Activated CD8-positive, alpha-beta T cell treated with anti-CD3 and anti-CD28 coated beads, Interleukin-2, amount 10 ng/mL, durations not matched to agents 7 days and 5 days (primary cell): ENCODE measurements around the gene RRAGC. TPM values are rescaled to one million over a fixed set of nuclear protein-coding genes. Genes with fewer than 3 reads are reported as not detected.

ENCODE experiments used
- ATAC-seq: fragments of 150-1000 bp; cut with Tn5 transposase; one replicate; pipeline ENCODE4 v1.10.0; 2021; ENCODE audit warnings: moderate library complexity
- CTCF ChIA-PET: fragments of 350-600 bp; sonication (Branson Sonifier 250); formaldehyde crosslinking; loops from one replicate; lab custom pipeline; 2021; ENCODE audit warnings: antibody characterized with exemption; lab: Charles Lee
- POLR2A ChIA-PET: fragments of 350-600 bp; sonication (Branson Sonifier 250); formaldehyde crosslinking; loops from one replicate; lab custom pipeline; 2021; ENCODE audit warnings: antibody characterized with exemption; lab: Charles Lee
- DNase-seq: peaks from one replicate; pipeline ENCODE4 v3.0.0-alpha.2; 2020
- H3K27ac Mint-ChIP-seq: one replicate; pipeline ENCODE4 v1.8.0; 2021; ENCODE audit warnings: mild to moderate bottlenecking, mixed read lengths
- H3K27me3 Mint-ChIP-seq: one replicate; pipeline ENCODE4 v1.8.0; 2021; ENCODE audit warnings: low read depth, mixed read lengths
- H3K36me3 Mint-ChIP-seq: one replicate; pipeline ENCODE4 v1.8.0; 2021; ENCODE audit warnings: low read depth, mixed read lengths
- H3K4me1 Mint-ChIP-seq: one replicate; pipeline ENCODE4 v1.8.0; 2021; ENCODE audit warnings: low read depth, mixed read lengths
- H3K4me3 Mint-ChIP-seq: one replicate; pipeline ENCODE4 v1.8.0; 2021; ENCODE audit warnings: mild to moderate bottlenecking, mixed read lengths
- H3K9me3 Mint-ChIP-seq: one replicate; pipeline ENCODE4 v1.8.0; 2022; ENCODE audit warnings: mixed read lengths; ENCODE audit not compliant: insufficient read depth
- total RNA-seq, 2 experiments: library from RNA; stranded (reverse); gene quantifications; one replicate each; pipeline ENCODE4 v1.2.3, GENCODE V29; 2021

Gene RRAGC
- total RNA-seq, 2 experiments from 2014 or later: 14.3 to 14.9 TPM

DNA sequence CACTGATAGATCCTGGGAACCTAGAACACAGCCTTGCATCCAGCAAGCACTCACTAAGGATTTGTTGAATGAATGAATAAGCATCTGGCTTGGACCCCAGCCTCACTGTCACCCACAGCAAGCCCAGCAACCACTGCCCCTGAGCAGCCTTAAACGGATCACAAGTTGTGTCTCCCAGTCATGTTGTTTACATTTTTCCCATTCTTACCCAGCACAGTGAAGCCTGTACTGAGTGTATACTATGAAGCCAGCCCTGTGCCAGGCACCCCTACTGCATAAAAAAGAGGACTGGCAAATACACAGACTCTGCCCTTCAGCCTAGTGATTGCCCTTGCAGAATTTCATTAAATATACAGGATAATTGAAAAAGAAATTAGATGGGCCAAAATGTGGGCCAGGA, 30.2 kb downstream of the RRAGC start:
- no peak for DNase-seq
- Mint-ChIP-seq H3K36me3 (no peaks in the 10 kb centered on the region), H3K27ac (no peak overlapping the region), H3K27me3 (peaks cover 41% of the 10 kb centered on the region), H3K4me1 (no peaks in the 10 kb centered on the region), H3K9me3 (no peaks in the 10 kb centered on the region), H3K4me3 (no peak overlapping the region)
- ChIA-PET POLR2A (no interaction called here), CTCF (interaction anchor here (0.8 to 1.2 kb wide), 2 partner anchors 10 kb away, joined by 3 to 4 read pairs; no protein-coding TSS in a partner anchor)
- no peak for ATAC-seq

DNA sequence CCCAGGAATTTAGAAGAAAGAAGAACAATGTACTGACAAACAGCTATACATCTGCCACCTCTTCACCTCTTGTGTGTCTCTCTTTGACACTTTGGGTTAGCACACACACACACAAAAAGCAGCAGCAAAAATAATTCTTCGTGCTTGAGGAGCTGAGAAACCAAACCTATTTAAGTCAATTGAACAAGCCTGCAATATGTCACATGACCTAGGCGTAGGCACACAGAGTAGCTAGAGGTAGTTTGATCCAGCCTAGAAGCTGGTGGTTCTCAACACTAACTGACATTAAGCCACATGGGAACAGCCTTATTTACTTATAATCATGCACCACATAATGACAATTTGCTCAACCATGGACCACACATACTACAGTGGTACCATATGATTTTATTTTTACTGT, 32.3 kb downstream of the RRAGC start:
- H3K4me1 Mint-ChIP-seq: no peaks in the 10 kb centered on the region
- no peaks in the 10 kb centered on the region for H3K9me3 Mint-ChIP-seq
- ChIA-PET CTCF (interaction anchor here (1.5 kb wide), 1 partner anchor 8 kb away, joined by 7 read pairs; no protein-coding TSS in a partner anchor), POLR2A (no interaction called here)
- ATAC-seq (no peak), DNase-seq (no peak)
- no peaks in the 10 kb centered on the region for H3K36me3 Mint-ChIP-seq
- H3K4me3 Mint-ChIP-seq: no peak overlapping the region
- H3K27me3 Mint-ChIP-seq: peaks cover 39% of the 10 kb centered on the region
- H3K27ac Mint-ChIP-seq: no peak overlapping the region

DNA sequence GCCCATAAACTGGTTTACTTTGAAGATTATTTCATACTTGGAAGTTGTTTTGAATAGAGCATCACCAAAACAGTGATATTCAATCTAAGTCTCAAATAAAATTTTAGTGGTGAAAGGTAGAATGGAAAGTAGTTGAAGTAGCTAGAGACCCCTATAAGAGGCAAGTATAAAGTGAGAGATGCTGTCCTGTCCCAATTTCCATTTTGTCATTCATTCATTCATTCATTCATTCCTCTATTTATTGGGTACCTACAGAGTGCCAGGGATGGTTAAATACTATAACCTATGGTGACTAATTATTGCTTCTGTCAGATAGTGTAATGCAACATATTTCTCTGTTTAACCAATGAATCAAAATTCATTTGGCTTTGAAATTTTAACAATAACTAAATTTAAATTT, 32.7 kb downstream of the RRAGC start:
- Mint-ChIP-seq H3K9me3 (no peaks in the 10 kb centered on the region), H3K4me3 (no peak overlapping the region), H3K27ac (no peak overlapping the region), H3K27me3 (peaks cover 39% of the 10 kb centered on the region), H3K36me3 (no peaks in the 10 kb centered on the region), H3K4me1 (no peaks in the 10 kb centered on the region)
- CTCF ChIA-PET: interaction anchor here (1.5 kb wide), 1 partner anchor 8 kb away, joined by 7 read pairs; no protein-coding TSS in a partner anchor
- no peak for DNase-seq
- no peak for ATAC-seq
- POLR2A ChIA-PET: no interaction called here

DNA sequence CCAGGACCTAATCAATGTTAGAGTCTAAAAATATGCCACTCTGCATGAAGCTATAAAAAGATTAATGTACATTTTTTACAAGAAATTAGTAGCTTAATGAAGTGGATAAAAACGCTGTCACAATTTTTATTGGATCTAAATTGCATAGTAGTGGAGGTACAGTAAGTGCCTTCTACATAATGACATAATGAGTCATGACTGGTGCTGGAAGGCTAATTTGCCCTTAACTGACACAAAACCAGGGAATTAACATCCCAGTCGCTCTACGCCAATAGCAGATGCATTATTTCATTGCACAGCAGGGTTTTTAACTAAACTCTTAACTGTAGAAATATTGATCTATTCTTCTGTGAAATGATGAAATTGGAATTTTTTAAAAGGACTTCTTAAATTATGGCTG, 33.3 kb downstream of the RRAGC start:
- Mint-ChIP-seq H3K27ac (no peak overlapping the region), H3K4me1 (no peaks in the 10 kb centered on the region), H3K9me3 (no peaks in the 10 kb centered on the region), H3K36me3 (no peaks in the 10 kb centered on the region), H3K27me3 (peaks cover 42% of the 10 kb centered on the region), H3K4me3 (no peak overlapping the region)
- no peak for DNase-seq
- ChIA-PET CTCF (interaction anchor here (1.5 kb wide), 1 partner anchor 7 kb away, joined by 7 read pairs; no protein-coding TSS in a partner anchor), POLR2A (no interaction called here)
- ATAC-seq: no peak

DNA sequence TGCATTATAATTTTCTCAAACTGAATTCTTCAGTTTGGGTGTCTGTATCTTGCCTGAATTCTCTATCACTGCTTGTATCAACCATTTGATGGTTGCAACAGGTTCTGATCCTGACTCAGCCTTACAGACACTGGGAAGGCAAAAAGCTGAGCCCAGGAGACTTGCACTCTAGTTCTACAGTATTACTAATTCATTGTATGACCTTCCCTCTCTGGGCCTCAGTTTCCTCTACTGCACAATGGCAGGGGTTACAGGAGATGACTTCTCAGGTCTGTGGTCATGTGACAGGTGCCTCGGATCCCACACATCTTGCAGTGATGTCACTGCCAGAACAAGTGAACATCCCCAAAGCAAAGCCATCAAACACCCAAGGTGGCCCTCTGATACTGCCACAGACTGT, 38.7 kb downstream of the RRAGC start:
- Mint-ChIP-seq H3K9me3 (no peaks in the 10 kb centered on the region), H3K27me3 (peaks cover 53% of the 10 kb centered on the region), H3K4me1 (peaks cover under 1% of the 10 kb centered on the region), H3K4me3 (no peak overlapping the region), H3K36me3 (no peaks in the 10 kb centered on the region), H3K27ac (no peak overlapping the region)
- POLR2A ChIA-PET: no interaction called here
- CTCF ChIA-PET: interaction anchor here (1.1 kb wide), 1 partner anchor 271 kb away, joined by 3 read pairs; no protein-coding TSS in a partner anchor
- DNase-seq: no peak
- ATAC-seq: no peak

DNA sequence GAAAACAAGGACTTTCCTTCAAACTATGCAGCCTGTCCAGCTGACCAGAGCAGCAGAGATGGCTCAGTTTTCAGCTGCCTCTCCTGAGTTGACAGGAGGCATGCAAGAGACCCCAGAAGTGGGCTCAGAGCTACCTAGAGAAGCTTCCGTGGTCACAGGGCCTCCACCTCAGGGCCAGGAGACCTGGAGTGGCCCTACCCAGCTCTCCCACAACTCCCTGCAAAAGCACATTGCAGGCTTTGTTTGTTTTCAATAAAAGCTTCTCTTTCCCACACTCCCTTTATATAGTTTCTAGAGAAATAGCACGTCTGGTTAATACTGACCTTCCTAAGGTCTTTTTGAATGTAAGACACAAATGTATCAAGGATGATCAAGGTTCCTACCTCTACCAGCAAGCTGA, 40.1 kb downstream of the RRAGC start:
- no peak for ATAC-seq
- Mint-ChIP-seq H3K4me1 (peaks cover 5% of the 10 kb centered on the region), H3K4me3 (no peak overlapping the region), H3K36me3 (no peaks in the 10 kb centered on the region), H3K27ac (no peak overlapping the region), H3K27me3 (peaks cover 53% of the 10 kb centered on the region), H3K9me3 (no peaks in the 10 kb centered on the region)
- ChIA-PET POLR2A (interaction anchor here (0.6 kb wide), 1 partner anchor 165 kb away, joined by 3 read pairs; no protein-coding TSS in a partner anchor), CTCF (interaction anchor here (0.8 to 1.8 kb wide), 9 partner anchors 8 to 273 kb away, joined by 3 to 7 read pairs (median 4); no protein-coding TSS in a partner anchor)
- no peak for DNase-seq

DNA sequence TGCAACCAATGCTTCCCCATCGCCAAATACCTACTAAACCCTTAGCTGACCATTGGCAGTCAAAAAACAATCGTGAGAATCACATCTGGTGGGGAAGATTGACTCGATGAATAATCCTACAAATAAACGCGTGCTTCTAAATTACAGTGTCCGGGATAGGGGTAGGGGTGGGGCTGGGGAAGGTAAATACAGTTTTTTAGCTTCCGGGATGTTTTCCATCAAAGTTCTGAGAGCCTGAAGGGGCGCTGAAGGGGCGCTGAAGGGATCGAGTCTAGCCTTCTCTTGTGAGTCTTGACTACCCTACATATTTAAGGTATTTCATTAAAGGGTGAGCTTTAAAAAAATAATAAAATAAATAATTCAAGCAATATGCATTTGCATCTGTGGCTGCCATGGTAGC, 40.5 kb downstream of the RRAGC start:
- H3K4me3 Mint-ChIP-seq: no peak overlapping the region
- POLR2A ChIA-PET: interaction anchor here (0.6 kb wide), 1 partner anchor 164 kb away, joined by 3 read pairs; no protein-coding TSS in a partner anchor
- ATAC-seq (no peak), DNase-seq (no peak)
- CTCF ChIA-PET: interaction anchor here (0.8 to 1.8 kb wide), 9 partner anchors 8 to 273 kb away, joined by 3 to 7 read pairs (median 4); no protein-coding TSS in a partner anchor
- no peaks in the 10 kb centered on the region for H3K9me3 Mint-ChIP-seq
- H3K36me3 Mint-ChIP-seq: no peaks in the 10 kb centered on the region
- peaks cover 53% of the 10 kb centered on the region for H3K27me3 Mint-ChIP-seq
- H3K27ac Mint-ChIP-seq: no peak overlapping the region
- peaks cover 5% of the 10 kb centered on the region for H3K4me1 Mint-ChIP-seq

DNA sequence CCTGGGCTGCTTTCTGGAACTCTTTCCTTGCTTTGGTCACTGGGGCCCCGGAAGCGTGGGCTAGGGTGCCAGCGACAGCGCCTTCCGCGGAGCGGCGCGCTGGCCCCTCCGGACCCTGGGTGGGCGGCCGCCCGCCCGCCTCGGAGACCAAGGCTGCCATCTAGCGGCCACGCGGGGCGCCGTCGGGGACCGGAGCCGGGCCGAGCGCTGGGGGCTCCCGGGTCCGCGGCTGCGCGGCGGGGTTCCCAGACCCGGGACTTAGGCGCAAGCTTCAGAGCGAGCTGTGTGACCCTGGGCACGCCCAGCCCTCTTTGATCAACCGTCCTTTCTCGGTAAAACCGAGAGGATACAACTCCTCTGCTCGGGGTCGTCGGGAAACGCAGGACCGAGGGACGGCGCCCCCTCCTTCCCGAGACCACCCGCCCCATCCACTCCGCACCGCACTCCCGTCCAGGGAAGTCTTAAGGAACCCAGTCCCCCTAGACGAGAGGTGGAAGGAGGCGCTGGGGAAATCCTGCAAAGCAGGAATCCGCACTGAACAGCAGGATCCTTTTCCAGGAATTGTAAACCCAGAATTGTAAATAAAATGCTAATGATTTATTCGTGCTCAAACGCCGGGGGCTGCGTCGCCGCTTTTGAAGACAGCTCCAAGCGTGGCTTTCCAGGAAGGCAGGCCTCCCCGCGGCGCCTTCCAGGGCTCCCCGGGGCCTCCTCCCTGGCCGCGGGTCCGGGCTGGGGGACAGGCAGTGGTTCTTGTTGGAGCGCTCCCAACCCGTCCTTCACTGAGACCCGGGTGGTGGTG, 41.2 kb downstream of the RRAGC start:
- CTCF ChIA-PET: interaction anchor here (0.8 to 1.8 kb wide), 8 partner anchors 9 to 62 kb away, joined by 3 to 7 read pairs (median 4); no protein-coding TSS in a partner anchor
- H3K9me3 Mint-ChIP-seq: no peaks in the 10 kb centered on the region
- no peaks in the 10 kb centered on the region for H3K36me3 Mint-ChIP-seq
- peak; percentile 43 for DNase-seq
- peaks cover 5% of the 10 kb centered on the region for H3K4me1 Mint-ChIP-seq
- no peak overlapping the region for H3K4me3 Mint-ChIP-seq
- no peak overlapping the region for H3K27ac Mint-ChIP-seq
- peak; percentile 71 for ATAC-seq
- peaks cover 54% of the 10 kb centered on the region for H3K27me3 Mint-ChIP-seq
- POLR2A ChIA-PET: no interaction called here

DNA sequence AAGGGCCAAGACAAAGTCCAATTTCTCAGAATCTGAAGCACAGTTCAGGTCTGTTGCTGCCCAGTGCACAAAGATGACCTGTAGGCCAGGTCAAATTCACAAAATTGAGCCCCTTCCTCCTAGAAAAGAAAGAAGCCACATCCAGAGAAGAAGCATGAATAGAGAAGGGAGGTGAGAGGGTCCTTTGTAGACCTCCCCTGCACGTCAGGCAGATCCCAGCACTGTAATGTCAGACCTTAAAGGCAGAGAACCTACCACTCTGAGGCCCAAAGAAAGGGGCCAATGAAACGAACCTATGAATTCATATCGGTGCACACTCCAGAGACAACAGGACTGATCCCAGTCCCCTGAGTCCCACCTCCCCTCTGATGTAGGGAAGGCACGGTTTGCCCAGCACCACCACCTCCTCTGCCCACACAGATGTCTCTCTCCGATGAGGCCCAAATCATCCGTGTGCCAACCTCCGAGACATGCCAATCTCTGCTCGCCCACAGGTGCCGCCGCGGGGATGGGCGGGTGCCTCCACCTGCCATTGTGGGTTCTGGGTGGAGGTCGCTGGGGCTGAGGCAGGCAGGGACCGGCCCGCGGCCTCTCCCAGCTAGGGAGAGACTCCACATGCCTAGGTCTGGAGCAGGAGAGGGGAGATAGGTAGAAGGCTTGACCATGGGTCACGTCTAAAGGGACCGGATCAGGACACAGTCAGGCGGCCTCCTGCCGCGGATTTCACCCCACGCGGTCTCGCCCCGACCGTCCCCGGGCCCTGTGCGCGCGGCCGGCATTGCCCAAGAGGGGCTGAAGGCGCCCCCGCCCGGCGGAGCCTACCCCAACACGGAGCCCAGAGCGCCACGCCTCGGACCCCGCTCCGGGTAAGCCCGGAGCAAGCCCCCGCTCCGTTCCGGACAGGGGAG, 42.1 kb downstream of the RRAGC start:
- Mint-ChIP-seq H3K27me3 (peaks cover 54% of the 10 kb centered on the region), H3K4me1 (peaks cover 5% of the 10 kb centered on the region), H3K4me3 (no peak overlapping the region), H3K9me3 (no peaks in the 10 kb centered on the region), H3K27ac (peak overlapping the region; percentile 14), H3K36me3 (no peaks in the 10 kb centered on the region)
- POLR2A ChIA-PET: no interaction called here
- CTCF ChIA-PET: interaction anchor here (1.5 kb wide), 1 partner anchor 20 kb away, joined by 5 read pairs; no protein-coding TSS in a partner anchor
- DNase-seq (no peak), ATAC-seq (peak; percentile 36)

DNA sequence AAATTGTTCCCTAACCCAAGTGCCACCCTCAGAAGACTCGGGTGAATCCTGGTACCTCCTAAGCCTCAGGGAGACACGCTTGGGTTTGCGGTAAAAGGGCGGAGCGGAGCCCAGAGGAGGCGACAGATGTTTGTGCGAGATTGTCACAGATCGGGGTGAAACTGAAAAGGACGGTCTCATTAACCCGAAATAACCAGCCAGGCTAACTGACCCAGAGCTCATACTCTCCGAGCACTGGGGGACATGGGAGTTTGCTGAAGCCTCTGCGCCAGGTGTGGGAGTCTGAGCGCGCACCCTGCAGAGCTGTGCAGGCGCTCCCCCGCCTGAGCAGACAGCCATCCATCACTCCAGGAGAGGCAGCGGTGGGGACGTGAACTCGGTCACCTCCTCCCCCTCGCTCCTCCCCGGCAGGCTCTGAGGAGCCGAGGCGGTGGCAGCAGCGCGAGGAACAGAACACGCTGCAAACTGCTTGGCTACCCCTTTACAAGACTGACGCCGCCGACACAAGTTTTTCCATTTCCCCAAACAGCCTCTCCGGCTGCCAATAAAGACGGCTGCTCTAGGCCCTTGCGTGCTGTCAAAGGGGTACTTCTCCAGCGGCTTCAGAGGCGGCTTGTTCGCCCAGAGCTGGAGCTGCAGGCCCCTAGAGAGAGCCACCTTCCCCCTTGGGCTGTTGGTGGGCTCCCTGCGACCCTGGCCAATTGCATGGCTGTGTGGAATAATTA, 43.5 kb downstream of the RRAGC start:
- Mint-ChIP-seq H3K4me1 (peaks cover 5% of the 10 kb centered on the region), H3K36me3 (no peaks in the 10 kb centered on the region), H3K4me3 (no peak overlapping the region), H3K27me3 (peaks cover 52% of the 10 kb centered on the region), H3K9me3 (no peaks in the 10 kb centered on the region), H3K27ac (no peak overlapping the region)
- POLR2A ChIA-PET: no interaction called here
- DNase-seq (no peak), ATAC-seq (peak; percentile 58)
- CTCF ChIA-PET: no interaction called here

DNA sequence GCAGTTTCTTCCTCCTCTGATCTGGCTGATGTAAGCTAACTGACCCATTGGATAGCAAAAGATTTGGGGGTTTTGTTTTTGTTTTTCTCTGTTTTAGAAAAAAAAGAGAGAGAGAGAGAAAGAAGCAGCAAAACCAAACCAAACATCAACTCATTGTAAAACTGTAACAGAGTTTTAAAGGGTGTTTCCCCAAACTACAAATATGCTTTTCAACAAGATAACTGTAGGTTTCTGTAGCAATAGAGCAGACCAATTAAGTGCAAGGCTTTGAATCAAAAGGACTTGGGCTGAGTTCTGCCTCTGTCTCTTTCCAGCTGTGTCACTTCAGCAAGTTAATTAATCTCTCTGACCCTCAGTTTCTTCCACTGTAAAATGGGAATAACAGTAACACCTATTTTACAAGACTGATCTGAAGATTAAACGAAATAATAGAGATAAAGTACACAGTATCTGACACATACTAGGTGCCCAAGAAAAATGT, 44.5 kb downstream of the RRAGC start:
- peaks cover 5% of the 10 kb centered on the region for H3K4me1 Mint-ChIP-seq
- no peak overlapping the region for H3K27ac Mint-ChIP-seq
- H3K27me3 Mint-ChIP-seq: peaks cover 53% of the 10 kb centered on the region
- no peak overlapping the region for H3K4me3 Mint-ChIP-seq
- CTCF ChIA-PET: no interaction called here
- no peaks in the 10 kb centered on the region for H3K36me3 Mint-ChIP-seq
- POLR2A ChIA-PET: no interaction called here
- no peak for DNase-seq
- H3K9me3 Mint-ChIP-seq: no peaks in the 10 kb centered on the region
- no peak for ATAC-seq
